ENCODE results near the gene DHRS7B.

- TF ChIP-seq, protein P1, sequence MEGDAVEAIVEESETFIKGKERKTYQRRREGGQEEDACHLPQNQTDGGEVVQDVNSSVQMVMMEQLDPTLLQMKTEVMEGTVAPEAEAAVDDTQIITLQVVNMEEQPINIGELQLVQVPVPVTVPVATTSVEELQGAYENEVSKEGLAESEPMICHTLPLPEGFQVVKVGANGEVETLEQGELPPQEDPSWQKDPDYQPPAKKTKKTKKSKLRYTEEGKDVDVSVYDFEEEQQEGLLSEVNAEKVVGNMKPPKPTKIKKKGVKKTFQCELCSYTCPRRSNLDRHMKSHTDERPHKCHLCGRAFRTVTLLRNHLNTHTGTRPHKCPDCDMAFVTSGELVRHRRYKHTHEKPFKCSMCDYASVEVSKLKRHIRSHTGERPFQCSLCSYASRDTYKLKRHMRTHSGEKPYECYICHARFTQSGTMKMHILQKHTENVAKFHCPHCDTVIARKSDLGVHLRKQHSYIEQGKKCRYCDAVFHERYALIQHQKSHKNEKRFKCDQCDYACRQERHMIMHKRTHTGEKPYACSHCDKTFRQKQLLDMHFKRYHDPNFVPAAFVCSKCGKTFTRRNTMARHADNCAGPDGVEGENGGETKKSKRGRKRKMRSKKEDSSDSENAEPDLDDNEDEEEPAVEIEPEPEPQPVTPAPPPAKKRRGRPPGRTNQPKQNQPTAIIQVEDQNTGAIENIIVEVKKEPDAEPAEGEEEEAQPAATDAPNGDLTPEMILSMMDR (conservative IDR thresholded peaks at IDR 0.05; ENCODE audit: low read depth, low read length): no peak
- no peak for TF ChIP-seq EZH2 (IDR thresholded peaks at IDR 0.05; ENCODE audit: low read length, unreplicated experiment)
These were observed 22.9 kb downstream of the DHRS7B start for GRCh38 chr17:21149621-21150020.

All from PC-3 (cell line).